OCI-LY7 (cell line): ENCODE data around the gene PRKAB2.

Experiments
- EZH2phosphoT487 ChIP-seq: fragments of 200-600 bp; sonication (generic); IDR thresholded peaks from 2 replicates; pipeline ENCODE4 v1.6.1; 2018; ENCODE audit warnings: low read depth, borderline replicate concordance, mild to moderate bottlenecking, mixed run types, antibody characterized with exemption, low read length, moderate library complexity, mixed read lengths
- TF ChIP-seq, protein P1 (sequence below): fragments of 200-600 bp; sonication (generic); conservative IDR thresholded peaks from 2 replicates; pipeline ENCODE4 v1.5.1; 2014; ENCODE audit warnings: mild to moderate bottlenecking, antibody characterized with exemption, low read length, moderate library complexity, mixed read lengths

DNA sequence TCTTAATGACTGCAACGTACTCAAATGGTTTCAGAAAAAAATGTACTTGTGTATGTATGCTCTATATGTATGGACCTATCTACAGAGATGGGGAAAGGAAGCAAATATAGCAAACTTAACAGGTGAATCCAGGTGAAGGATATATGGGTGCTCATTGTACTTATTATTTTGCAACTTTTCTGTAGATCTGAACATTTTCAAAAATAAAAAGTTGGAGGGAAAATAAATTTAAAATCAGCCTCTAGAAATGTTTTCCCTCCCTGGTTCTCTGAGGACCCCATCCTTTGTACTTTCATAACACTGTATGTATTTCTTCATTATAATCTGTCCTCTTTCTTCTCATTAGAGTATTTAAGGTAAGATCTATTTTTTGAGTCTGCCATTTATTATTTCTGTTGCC, 34.9 kb upstream of the PRKAB2 start:
- TF ChIP-seq, protein P1, sequence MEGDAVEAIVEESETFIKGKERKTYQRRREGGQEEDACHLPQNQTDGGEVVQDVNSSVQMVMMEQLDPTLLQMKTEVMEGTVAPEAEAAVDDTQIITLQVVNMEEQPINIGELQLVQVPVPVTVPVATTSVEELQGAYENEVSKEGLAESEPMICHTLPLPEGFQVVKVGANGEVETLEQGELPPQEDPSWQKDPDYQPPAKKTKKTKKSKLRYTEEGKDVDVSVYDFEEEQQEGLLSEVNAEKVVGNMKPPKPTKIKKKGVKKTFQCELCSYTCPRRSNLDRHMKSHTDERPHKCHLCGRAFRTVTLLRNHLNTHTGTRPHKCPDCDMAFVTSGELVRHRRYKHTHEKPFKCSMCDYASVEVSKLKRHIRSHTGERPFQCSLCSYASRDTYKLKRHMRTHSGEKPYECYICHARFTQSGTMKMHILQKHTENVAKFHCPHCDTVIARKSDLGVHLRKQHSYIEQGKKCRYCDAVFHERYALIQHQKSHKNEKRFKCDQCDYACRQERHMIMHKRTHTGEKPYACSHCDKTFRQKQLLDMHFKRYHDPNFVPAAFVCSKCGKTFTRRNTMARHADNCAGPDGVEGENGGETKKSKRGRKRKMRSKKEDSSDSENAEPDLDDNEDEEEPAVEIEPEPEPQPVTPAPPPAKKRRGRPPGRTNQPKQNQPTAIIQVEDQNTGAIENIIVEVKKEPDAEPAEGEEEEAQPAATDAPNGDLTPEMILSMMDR, result no peak
- no peak for TF ChIP-seq EZH2phosphoT487
